GM12878 (cell line): ENCODE measurements around the gene CHMP4A. TPM values are rescaled to one million over a fixed set of nuclear protein-coding genes. Genes with fewer than 3 reads are reported as not detected.

Source experiments
- BMI1 ChIP-seq: fragments of 450-650 bp; IDR thresholded peaks from 2 replicates; pipeline ENCODE4 v1.6.1; 2016; ENCODE audit warnings: mild to moderate bottlenecking, moderate library complexity, borderline replicate concordance
- CHD2 ChIP-seq: IDR thresholded peaks from 2 replicates; pipeline ENCODE4 v1.6.1; 2011; ENCODE audit warnings: low read depth, low read length, improper control_type of control experiment, borderline replicate concordance
- CUX1 ChIP-seq: IDR thresholded peaks from 2 replicates; pipeline ENCODE4 v1.6.1; 2012; ENCODE audit warnings: improper control_type of control experiment, low read depth, low read length; ENCODE audit not compliant: insufficient replicate concordance
- EZH2 ChIP-seq: IDR thresholded peaks from 2 replicates; pipeline ENCODE4 v1.6.1; 2012; ENCODE audit warnings: low read depth, mild to moderate bottlenecking, control low read depth, inconsistent platforms, low read length, borderline replicate concordance; ENCODE audit not compliant: control insufficient read depth
- JUNB ChIP-seq: IDR thresholded peaks from 2 replicates; pipeline ENCODE4 v1.6.1; 2016; ENCODE audit warnings: antibody characterized with exemption, mild to moderate bottlenecking
- KDM1A ChIP-seq: fragments of 200-600 bp; sonication (generic); IDR thresholded peaks from 2 replicates; pipeline ENCODE4 v1.6.1; 2016; ENCODE audit warnings: borderline replicate concordance
- MAX ChIP-seq: IDR thresholded peaks from 2 replicates; pipeline ENCODE4 v1.6.1; 2012; ENCODE audit warnings: low read depth, low read length, improper control_type of control experiment
- NFYA ChIP-seq: IDR thresholded peaks from 2 replicates; pipeline ENCODE4 v1.6.1; 2011; ENCODE audit warnings: low read depth, mild to moderate bottlenecking, low read length, improper control_type of control experiment, borderline replicate concordance
- RELA ChIP-seq: fragments of 450-650 bp; IDR thresholded peaks from 2 replicates; pipeline ENCODE4 v1.8.0; 2014; ENCODE audit warnings: borderline replicate concordance; ENCODE audit not compliant: partially characterized antibody
- SPI1 ChIP-seq: IDR thresholded peaks from 2 replicates; pipeline ENCODE4 v1.6.1; 2011; ENCODE audit warnings: low read depth, mild to moderate bottlenecking, low read length, moderate library complexity, borderline replicate concordance; ENCODE audit not compliant: insufficient read depth
- TARDBP ChIP-seq: IDR thresholded peaks from 2 replicates; pipeline ENCODE4 v1.6.1; 2016; ENCODE audit warnings: borderline replicate concordance
- TCF7 ChIP-seq: IDR thresholded peaks from 2 replicates; pipeline ENCODE4 v1.6.1; 2014; ENCODE audit warnings: antibody characterized with exemption, borderline replicate concordance
- YY1 ChIP-seq: IDR thresholded peaks from 2 replicates; pipeline ENCODE4 v1.6.1; 2011; ENCODE audit warnings: low read depth, mild to moderate bottlenecking, low read length
- ZBTB4 ChIP-seq: fragments of 450-650 bp; formaldehyde crosslinking; IDR thresholded peaks from 2 replicates; pipeline ENCODE4 v1.4.0; 2022; ENCODE audit warnings: mild to moderate bottlenecking, moderate library complexity
- ZBTB40 ChIP-seq: fragments of 450-650 bp; IDR thresholded peaks from 2 replicates; pipeline ENCODE4 v1.6.1; 2016; ENCODE audit warnings: mild to moderate bottlenecking, moderate library complexity, borderline replicate concordance
- polyA plus RNA-seq, 11 experiments: library from polyadenylated mRNA; depleted of rRNA in 4 of 11; unstranded in 6 of 11; stranded (reverse) in 5 of 11; fragments of >200 nt; fragmentation: Nextera tagmentation in 4 of 11; fragmentation: Illumina TruSeq in 1 of 11; extraction: Ambion mirVana in 4 of 11; extraction: Trizol in 1 of 11; gene quantifications; 1 replicate in 1 of 11; 2 replicates in 10 of 11; pipeline versions ENCODE4 v1.2.1 to v1.2.3, GENCODE V29; 2011 to 2016; ENCODE audit warnings: inconsistent platforms in 2 of 11, missing spikeins in 2 of 11, low read depth in 1 of 11
- total RNA-seq, 4 experiments: library from RNA; depleted of rRNA in 3 of 4; stranded (reverse); fragments of >200 nt in 3 of 4; fragmentation: Illumina TruSeq in 1 of 4; extraction: Trizol in 1 of 4; gene quantifications; 2 replicates each; pipeline versions ENCODE4 v1.2.1 to v1.2.3, GENCODE V29; 2013 to 2021

Gene CHMP4A
- total and polyA plus RNA-seq, 10 of the 15 experiments (the other 5 are each of a cell fraction or from before 2014, with no cell fraction given) = 35.5 to 151 (median 84.7) TPM

- no peak for TF ChIP-seq ZBTB40
- no peak for TF ChIP-seq ZBTB4 (CRISPR knock-in tag)
- TF ChIP-seq TARDBP = peak; percentile 47; the same call in 1 of the 2 replicates
- peak; percentile 23; the same call in 1 of the 2 replicates for TF ChIP-seq JUNB
- TF ChIP-seq KDM1A = no peak
- peak; percentile 66; the same call in 1 of the 2 replicates for TF ChIP-seq CHD2
- TF ChIP-seq RELA = peak; percentile 92
- peak; percentile 93 for TF ChIP-seq SPI1
- no peak for TF ChIP-seq BMI1
- TF ChIP-seq YY1 = peak; percentile 38
- TF ChIP-seq EZH2 = no peak
- no peak for TF ChIP-seq NFYA
- peak; percentile 65 for TF ChIP-seq MAX
- no peak for TF ChIP-seq CUX1
- TF ChIP-seq TCF7 = peak; percentile 41; the same call in 1 of the 2 replicates
Observed at GRCh38 chr14:24160850-24161804, 52.2 kb downstream of the CHMP4A start, which contains the start of gene IRF9 (continued).
